GM12801 (cell line): Measurements from ENCODE around the gene RETN.

Source experiments
- TF ChIP-seq, protein P1 (sequence below): IDR thresholded peaks from one replicate; pipeline ENCODE4 v1.5.1; 2011; ENCODE audit warnings: control low read depth; ENCODE audit not compliant: insufficient read length; ENCODE audit errors: extremely low read depth

Gene RETN

DNA sequence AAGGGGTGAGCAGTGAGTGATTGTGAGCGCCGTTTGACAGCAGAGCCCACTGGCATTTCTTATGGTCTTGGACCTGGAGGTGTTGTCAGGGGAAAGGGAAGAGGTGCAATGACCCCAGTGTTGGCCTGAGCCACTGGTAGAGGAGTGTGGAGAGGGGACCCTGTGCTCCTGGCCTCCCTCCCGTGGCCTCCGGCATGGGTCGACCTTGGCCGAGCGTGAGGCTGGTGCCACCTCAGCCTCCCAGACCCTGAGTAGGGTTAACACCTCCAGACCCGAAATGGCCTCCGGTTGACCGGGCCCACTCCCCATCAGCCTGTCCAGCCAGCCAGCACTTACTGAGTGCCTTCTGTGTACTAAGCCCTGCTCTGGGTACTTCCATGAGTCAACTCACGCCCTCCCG lies 18.3 kb downstream of the RETN start:
- TF ChIP-seq, protein P1, sequence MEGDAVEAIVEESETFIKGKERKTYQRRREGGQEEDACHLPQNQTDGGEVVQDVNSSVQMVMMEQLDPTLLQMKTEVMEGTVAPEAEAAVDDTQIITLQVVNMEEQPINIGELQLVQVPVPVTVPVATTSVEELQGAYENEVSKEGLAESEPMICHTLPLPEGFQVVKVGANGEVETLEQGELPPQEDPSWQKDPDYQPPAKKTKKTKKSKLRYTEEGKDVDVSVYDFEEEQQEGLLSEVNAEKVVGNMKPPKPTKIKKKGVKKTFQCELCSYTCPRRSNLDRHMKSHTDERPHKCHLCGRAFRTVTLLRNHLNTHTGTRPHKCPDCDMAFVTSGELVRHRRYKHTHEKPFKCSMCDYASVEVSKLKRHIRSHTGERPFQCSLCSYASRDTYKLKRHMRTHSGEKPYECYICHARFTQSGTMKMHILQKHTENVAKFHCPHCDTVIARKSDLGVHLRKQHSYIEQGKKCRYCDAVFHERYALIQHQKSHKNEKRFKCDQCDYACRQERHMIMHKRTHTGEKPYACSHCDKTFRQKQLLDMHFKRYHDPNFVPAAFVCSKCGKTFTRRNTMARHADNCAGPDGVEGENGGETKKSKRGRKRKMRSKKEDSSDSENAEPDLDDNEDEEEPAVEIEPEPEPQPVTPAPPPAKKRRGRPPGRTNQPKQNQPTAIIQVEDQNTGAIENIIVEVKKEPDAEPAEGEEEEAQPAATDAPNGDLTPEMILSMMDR = no peak

DNA sequence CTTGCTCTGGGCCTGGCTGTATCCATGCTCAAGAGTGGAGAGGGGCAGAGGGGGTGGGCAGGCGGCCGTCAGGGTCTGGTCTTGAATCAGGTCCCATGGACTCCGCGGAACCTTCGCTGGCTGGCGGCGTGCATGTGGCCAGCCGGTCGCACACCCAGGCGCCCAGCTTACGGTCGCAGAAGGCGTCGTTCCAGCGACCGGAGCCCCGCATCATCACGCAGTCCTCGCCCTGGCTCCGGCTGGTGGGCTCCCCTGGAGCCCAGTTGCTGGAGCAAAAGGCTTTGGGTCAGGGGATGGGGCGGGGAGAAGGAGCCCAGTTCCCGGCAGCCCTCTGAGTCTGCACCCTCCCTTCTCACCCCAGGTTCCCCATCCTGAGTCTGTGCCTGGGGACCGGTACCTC lies 20.3 kb downstream of the RETN start:
- TF ChIP-seq, protein P1 = no peak

DNA sequence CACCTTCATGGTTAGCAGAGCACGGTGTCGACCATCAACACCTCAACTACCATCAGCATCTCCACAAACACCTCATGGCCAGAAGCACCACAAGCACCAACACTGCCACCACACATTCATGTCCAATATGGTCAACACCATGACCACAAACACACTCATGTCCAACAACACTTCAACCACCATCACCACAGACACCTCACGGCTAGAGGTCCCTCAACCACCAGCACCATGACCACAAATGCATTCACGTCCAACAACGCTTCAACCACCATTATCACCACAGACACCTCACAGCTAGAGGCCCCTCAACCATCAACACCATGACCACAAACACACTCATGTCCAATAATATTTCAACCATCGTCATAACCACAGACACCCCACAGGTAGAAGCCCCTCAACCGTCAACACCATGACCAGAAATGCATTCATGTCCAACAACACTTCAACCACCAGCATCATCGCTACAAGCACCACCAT lies 22.0 kb downstream of the RETN start:
- TF ChIP-seq, protein P1 = no peak

DNA sequence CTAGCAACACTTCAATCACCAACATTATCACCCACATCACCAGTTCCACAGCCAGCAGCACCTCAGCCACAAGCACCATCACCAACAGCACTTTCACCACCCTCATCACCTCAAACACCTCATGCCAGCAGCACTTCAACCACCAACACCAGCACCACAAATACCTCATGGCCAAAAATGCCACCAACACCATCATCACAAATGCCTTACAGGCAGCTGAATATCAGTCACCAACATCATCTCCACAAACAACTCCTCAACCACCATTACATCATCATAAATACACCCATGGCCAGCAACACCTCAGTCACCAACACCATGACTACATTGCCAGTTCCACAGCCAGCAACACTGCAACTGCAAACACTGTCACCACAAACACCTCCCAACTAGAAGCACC lies 22.6 kb downstream of the RETN start:
- TF ChIP-seq, protein P1 = no peak

DNA sequence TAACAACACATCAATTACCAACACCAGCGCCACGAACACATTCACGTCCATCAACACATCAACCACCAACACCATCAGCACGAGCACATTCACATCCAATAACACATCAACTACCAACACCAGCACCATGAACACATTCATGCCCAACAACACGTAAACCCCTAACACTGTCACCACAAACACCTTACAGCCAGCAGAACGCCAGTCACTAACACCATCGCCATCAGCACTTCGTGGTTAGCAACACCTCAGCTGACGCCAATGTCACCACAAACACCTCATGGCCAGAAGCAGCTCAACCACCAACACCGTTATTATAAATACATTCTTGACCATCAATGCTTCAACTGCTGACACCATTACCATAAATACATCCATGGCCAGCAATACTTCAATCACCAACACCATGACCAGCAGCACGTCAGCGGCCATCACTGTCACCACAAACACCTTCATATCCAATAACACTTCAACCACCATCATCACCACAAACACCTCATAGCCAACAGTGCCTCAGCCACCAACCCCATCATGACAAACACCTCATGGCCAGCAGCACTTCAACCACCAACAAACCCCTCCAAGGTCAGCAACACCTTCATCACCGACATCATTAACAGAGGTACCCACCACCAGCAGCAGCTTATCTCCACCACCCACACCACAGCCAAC lies 23.7 kb downstream of the RETN start:
- TF ChIP-seq, protein P1 = no peak

DNA sequence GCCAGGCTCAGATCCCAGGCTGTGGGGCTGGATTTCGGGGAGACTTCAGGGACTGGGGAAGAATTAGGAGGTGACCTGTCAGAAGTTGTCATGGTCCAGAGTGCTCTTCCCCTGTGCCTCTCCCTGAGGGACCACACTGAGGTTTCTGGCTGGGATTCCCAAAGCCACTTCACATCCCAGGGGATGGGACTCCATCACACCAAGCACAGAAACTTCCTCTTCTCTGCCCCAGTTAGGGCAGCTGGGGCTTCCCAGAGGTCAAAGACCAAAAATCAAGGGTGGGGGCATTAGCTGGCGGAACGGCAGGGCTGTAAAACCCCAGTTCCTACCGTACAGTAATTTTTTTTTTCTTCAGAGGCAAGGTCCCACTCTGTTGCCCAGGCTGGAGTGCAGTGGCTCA lies 25.6 kb downstream of the RETN start:
- TF ChIP-seq, protein P1 = no peak

DNA sequence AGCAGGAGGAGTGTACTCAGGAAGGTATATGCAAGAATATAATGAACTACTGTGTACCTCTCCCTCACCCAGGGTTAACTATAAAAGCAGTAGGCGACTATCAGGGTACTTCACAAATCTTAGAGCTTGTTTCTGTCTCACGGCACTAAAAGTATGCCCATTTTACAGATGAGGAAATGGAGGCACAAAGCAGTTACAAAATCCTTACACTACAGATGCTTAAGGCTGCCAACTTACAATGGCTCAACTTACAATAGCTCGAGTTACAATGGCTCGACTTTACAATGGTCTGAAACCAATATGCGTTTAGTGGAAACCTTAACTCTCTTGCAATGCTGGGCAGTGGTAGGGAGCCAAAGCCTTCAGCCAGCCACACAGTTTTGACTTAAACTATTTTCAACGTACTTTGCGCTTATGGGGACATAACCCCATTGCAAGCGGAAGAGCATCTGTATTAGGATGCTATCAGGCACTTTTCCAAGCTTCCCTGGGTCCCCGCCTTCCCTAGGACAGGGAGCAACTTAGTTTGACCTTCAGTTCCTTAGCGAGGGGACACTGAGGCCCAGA lies 29.0 kb downstream of the RETN start:
- TF ChIP-seq, protein P1 = no peak
